Endothelial cell of umbilical vein (primary cell): ENCODE data around the gene AK8. TPM values are rescaled to one million over a fixed set of nuclear protein-coding genes. Genes with fewer than 3 reads are reported as not detected.

ENCODE experiments used
- BruUV-seq: library from RNA; stranded (reverse); fragments of 400-500 nt; replicated peaks from 2 replicates; lab custom pipeline; 2021; lab: Mats Ljungman, UMichigan
- CTCF ChIA-PET: fragments of 300-600, 350-600 bp; sonication (Branson Sonifier 250); formaldehyde crosslinking; loops from one replicate; lab custom pipeline; 2021; ENCODE audit warnings: antibody characterized with exemption, inconsistent platforms; lab: Charles Lee
- POLR2A ChIA-PET: fragments of 300-600, 350-600 bp; sonication (Branson Sonifier 250); formaldehyde crosslinking; loops from one replicate; lab custom pipeline; 2021; ENCODE audit warnings: antibody characterized with exemption, inconsistent platforms; lab: Charles Lee
- DNase-seq: peaks from one replicate; pipeline ENCODE4 v3.0.0-alpha.2; 2011; ENCODE audit warnings: low read depth, low spot score
- FAIRE-seq: peaks from 2 replicates; lab custom pipeline; 2011; peaks lifted over from hg19 to GRCh38; lab: Jason Lieb, UNC
- H2AFZ ChIP-seq: 2 replicates; pipeline ENCODE4 v1.6.0; 2012; ENCODE audit warnings: low read depth, low read length, control low read depth, inconsistent platforms
- H3K27ac ChIP-seq: 2 replicates; pipeline ENCODE4 v1.5.1; 2011; ENCODE audit warnings: low read depth, mild to moderate bottlenecking, control low read depth, low read length, moderate library complexity; ENCODE audit not compliant: insufficient read depth
- H3K27me3 ChIP-seq, 2 experiments: 2 replicates each; pipeline versions ENCODE4 v1.6.0 to v1.6.1; 2011; ENCODE audit warnings: low read length in 2 of 2, mixed read lengths in 1 of 2; ENCODE audit not compliant: control insufficient read depth in 2 of 2, insufficient read depth in 2 of 2
- H3K36me3 ChIP-seq, 2 experiments: 2 replicates in 1 of 2; 3 replicates in 1 of 2; pipeline ENCODE4 v1.5.1; 2011; ENCODE audit warnings: low read length in 2 of 2, mild to moderate bottlenecking in 1 of 2, moderate library complexity in 1 of 2; ENCODE audit not compliant: control insufficient read depth in 2 of 2, insufficient read depth in 2 of 2; ENCODE audit errors: extremely low read depth in 1 of 2
- H3K4me1 ChIP-seq: 3 replicates; pipeline ENCODE4 v1.5.1; 2011; ENCODE audit warnings: mild to moderate bottlenecking, low read length; ENCODE audit not compliant: control insufficient read depth, insufficient read depth; ENCODE audit errors: extremely low read depth
- H3K4me2 ChIP-seq: 2 replicates; pipeline ENCODE4 v1.6.1; 2011; ENCODE audit warnings: low read length, control low read depth, mixed read lengths; ENCODE audit not compliant: insufficient read depth
- H3K4me3 ChIP-seq, 3 experiments: fragments of 200-600 bp in 1 of 3; sonication (generic), shearing (Covaris generic) in 1 of 3; replicated peaks in 1 of 3; 2 replicates each; pipeline ENCODE4 v1.5.1; 2011 to 2016; ENCODE audit warnings: control low read depth in 3 of 3, low read length in 3 of 3, mild to moderate bottlenecking in 2 of 3, inconsistent platforms in 1 of 3, low read depth in 1 of 3, moderate library complexity in 1 of 3; ENCODE audit not compliant: insufficient read depth in 1 of 3
- H3K79me2 ChIP-seq: 2 replicates; pipeline ENCODE4 v1.6.0; 2012; ENCODE audit warnings: low read length, inconsistent platforms; ENCODE audit not compliant: control insufficient read depth, insufficient read depth
- H3K9ac ChIP-seq: replicated peaks from 2 replicates; pipeline ENCODE3; 2011; ENCODE audit warnings: low read length, control low read depth; ENCODE audit not compliant: insufficient read depth; ENCODE audit errors: extremely low read depth
- H3K9me1 ChIP-seq: replicated peaks from 3 replicates; pipeline ENCODE4 v1.6.0; 2011; ENCODE audit warnings: mild to moderate bottlenecking, low read length; ENCODE audit not compliant: control insufficient read depth, insufficient read depth; ENCODE audit errors: extremely low read depth
- H3K9me3 ChIP-seq: replicated peaks from 2 replicates; pipeline ENCODE4 v1.5.1; 2012; ENCODE audit warnings: low read length, inconsistent platforms; ENCODE audit not compliant: control insufficient read depth, insufficient read depth
- H4K20me1 ChIP-seq: replicated peaks from 2 replicates; pipeline ENCODE3; 2011; ENCODE audit warnings: mild to moderate bottlenecking, low read length; ENCODE audit not compliant: control insufficient read depth, insufficient read depth; ENCODE audit errors: extremely low read depth
- EZH2 ChIP-seq: IDR thresholded peaks from 2 replicates; pipeline ENCODE4 v1.6.1; 2012; ENCODE audit warnings: borderline replicate concordance, low read depth, mild to moderate bottlenecking, moderate library complexity, low read length, inconsistent platforms; ENCODE audit not compliant: severe bottlenecking
- FOS ChIP-seq: IDR thresholded peaks from 2 replicates; pipeline ENCODE4 v1.6.1; 2011; ENCODE audit warnings: mild to moderate bottlenecking, low read length, moderate library complexity, borderline replicate concordance; ENCODE audit not compliant: insufficient read depth
- GATA2 ChIP-seq: IDR thresholded peaks from 2 replicates; pipeline ENCODE4 v1.7.0; 2011; ENCODE audit warnings: low read depth, mild to moderate bottlenecking, moderate library complexity, mixed read lengths, low read length; ENCODE audit not compliant: insufficient read length, insufficient read depth
- JUN ChIP-seq: IDR thresholded peaks from 2 replicates; pipeline ENCODE4 v1.6.1; 2011; ENCODE audit warnings: borderline replicate concordance, low read depth; ENCODE audit not compliant: insufficient read length, insufficient read depth
- MYC ChIP-seq: IDR thresholded peaks from one replicate; pipeline ENCODE4 v1.6.1; 2011; ENCODE audit warnings: mild to moderate bottlenecking, low read depth, low read length
- POLR2A ChIP-seq: IDR thresholded peaks from 2 replicates; pipeline ENCODE4 v1.6.1; 2012; ENCODE audit warnings: low read depth, mild to moderate bottlenecking, control low read depth, low read length
- POLR2AphosphoS5 ChIP-seq: IDR thresholded peaks from 2 replicates; pipeline ENCODE4 v1.6.1; 2012; ENCODE audit warnings: low read depth, mild to moderate bottlenecking, control low read depth, low read length, moderate library complexity; ENCODE audit not compliant: insufficient read depth
- dilution Hi-C: fragments of 300-500 bp; cut with MboI; formaldehyde crosslinking; loops from one replicate; pipeline ENCODE4 v1.15.0; 2019; ENCODE audit warnings: low sequenced_read_pairs; ENCODE audit not compliant: extremely low pct_ligation_motif_present
- intact Hi-C: fragments of 100-400 bp; cut with micrococcal nuclease; formaldehyde crosslinking; loops from one replicate; pipeline ENCODE4 v1.10.0; 2022
- polyA plus RNA-seq, 4 experiments: library from polyadenylated mRNA; depleted of rRNA in 3 of 4; stranded (reverse) in 3 of 4; unstranded in 1 of 4; fragments of >200 nt; gene quantifications; 2 replicates each; pipeline versions ENCODE4 v1.2.1 to v1.2.3, GENCODE V29; 2011 to 2012; ENCODE audit warnings: missing spikeins in 1 of 4
- total RNA-seq: library from RNA; stranded (reverse); gene quantifications from 2 replicates; pipeline ENCODE4 v1.2.3, GENCODE V29; 2021
- TF ChIP-seq, protein P1 (sequence below): IDR thresholded peaks from 2 replicates; pipeline ENCODE4 v1.6.1; 2011; ENCODE audit not compliant: insufficient read depth, insufficient read length
- TF ChIP-seq, protein P2 (sequence below), 2 donors: IDR thresholded peaks; 1 replicate in 1 of 2; 2 replicates in 1 of 2; pipeline ENCODE4 v1.5.1; 2011; ENCODE audit warnings: low read length in 2 of 2, mild to moderate bottlenecking in 2 of 2, moderate library complexity in 2 of 2, control low read depth in 1 of 2, inconsistent platforms in 1 of 2, low read depth in 1 of 2; ENCODE audit not compliant: insufficient read depth in 1 of 2; ENCODE audit errors: extremely low read depth in 1 of 2

Gene AK8
- total and polyA plus RNA-seq, 2 donors (not counting 3 experiments of a cell fraction or from before 2014, with no cell fraction given): 0.06 TPM; not detected in 1

DNA sequence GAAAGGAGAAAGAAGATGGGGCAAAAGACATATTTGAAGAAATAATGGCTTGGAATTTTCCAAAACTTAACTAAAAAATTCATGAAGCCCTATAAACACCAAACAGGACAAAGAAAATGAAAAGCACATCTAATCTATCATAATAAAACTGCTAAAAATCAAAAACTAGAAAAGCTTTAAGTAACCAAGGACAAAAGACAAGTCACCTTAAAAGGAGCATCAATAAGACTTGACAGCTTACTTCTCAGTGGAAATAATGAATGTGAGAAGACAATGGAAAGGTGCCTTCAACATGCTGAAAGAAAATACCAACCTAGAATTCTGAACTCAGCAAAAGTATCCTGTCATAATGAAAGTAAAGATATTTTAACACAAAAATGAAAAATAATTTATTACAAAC is 180.9 kb downstream of the AK8 start:
- DNase-seq (no peak), FAIRE-seq (no peak)
- POLR2A ChIA-PET: no interaction called here
- Histone ChIP-seq H2AFZ (no peak overlapping the region), H3K9me3 (no peaks in the 10 kb centered on the region), H3K4me1 (no peaks in the 10 kb centered on the region), H3K27ac (no peak overlapping the region), H3K9me1 (no peaks in the 10 kb centered on the region), H3K27me3 (no peaks in the 10 kb centered on the region), H3K9ac (no peak overlapping the region), H3K4me2 (no peak overlapping the region), H4K20me1 (no peaks in the 10 kb centered on the region), H3K79me2 (no peaks in the 10 kb centered on the region), H3K4me3 (no peak overlapping the region), H3K36me3 (no peaks in the 10 kb centered on the region)
- BruUV-seq: no TSS peak
- dilution Hi-C loops (no loop called here), intact Hi-C loops (no loop called here)
- CTCF ChIA-PET: no interaction called here
- TF ChIP-seq, protein P1, sequence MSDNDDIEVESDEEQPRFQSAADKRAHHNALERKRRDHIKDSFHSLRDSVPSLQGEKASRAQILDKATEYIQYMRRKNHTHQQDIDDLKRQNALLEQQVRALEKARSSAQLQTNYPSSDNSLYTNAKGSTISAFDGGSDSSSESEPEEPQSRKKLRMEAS: no peak
- TF ChIP-seq MYC (no peak), POLR2A (no peak), GATA2 (no peak), EZH2 (no peak), JUN (no peak), FOS (no peak), POLR2AphosphoS5 (no peak)
- TF ChIP-seq, protein P2, sequence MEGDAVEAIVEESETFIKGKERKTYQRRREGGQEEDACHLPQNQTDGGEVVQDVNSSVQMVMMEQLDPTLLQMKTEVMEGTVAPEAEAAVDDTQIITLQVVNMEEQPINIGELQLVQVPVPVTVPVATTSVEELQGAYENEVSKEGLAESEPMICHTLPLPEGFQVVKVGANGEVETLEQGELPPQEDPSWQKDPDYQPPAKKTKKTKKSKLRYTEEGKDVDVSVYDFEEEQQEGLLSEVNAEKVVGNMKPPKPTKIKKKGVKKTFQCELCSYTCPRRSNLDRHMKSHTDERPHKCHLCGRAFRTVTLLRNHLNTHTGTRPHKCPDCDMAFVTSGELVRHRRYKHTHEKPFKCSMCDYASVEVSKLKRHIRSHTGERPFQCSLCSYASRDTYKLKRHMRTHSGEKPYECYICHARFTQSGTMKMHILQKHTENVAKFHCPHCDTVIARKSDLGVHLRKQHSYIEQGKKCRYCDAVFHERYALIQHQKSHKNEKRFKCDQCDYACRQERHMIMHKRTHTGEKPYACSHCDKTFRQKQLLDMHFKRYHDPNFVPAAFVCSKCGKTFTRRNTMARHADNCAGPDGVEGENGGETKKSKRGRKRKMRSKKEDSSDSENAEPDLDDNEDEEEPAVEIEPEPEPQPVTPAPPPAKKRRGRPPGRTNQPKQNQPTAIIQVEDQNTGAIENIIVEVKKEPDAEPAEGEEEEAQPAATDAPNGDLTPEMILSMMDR (IDR thresholded peaks at IDR 0.05; ENCODE audit: extremely low read depth in 1 of 2, insufficient read depth in 1 of 2, low read depth in 1 of 2, low read length in 2 of 2): no peak
